GM19099 (cell line): ENCODE measurements around the gene BPGM.

Experiments used
- POLR2A ChIP-seq: IDR thresholded peaks from 3 replicates; pipeline ENCODE4 v1.6.1; 2011; ENCODE audit warnings: low read depth; ENCODE audit not compliant: insufficient read length; ENCODE audit errors: extremely low read depth

The BPGM gene

DNA sequence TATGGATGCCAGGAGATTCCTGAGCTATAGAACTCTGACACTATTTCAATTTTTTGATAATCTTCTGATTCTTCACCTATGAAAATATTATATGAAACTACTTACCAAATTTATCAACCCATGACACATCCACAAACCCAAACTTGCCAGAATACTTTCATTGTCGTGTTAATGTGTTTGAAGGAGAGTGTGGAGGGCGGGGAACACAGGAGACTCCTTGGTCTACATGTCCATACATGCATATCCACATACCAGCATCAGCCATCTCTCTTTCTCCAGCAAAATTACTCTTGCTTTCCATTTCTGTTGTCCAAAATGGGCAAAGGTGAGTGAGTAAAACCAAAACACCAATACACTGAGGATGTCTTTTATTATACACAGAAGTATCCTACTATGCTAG is 23.5 kb upstream of the BPGM start:
- TF ChIP-seq POLR2A: no peak

DNA sequence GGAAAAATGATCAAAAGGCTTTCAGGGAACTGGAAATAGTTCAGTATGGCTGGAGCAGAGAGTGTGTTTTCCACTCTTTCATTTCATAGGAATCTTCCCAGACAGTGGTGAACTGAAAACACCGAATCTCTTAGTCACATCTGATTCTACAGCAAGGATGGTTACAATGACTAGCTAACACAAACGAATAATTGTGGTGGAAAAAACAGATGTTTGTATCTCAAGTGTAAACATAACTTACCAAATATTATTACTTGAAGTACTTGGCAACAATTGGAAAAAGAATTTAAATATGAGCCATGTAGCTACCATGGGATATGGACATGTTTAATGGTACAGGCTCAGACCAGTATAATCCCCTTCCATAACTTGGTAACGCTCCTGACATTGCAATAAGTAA is 21.1 kb upstream of the BPGM start:
- no peak for TF ChIP-seq POLR2A

DNA sequence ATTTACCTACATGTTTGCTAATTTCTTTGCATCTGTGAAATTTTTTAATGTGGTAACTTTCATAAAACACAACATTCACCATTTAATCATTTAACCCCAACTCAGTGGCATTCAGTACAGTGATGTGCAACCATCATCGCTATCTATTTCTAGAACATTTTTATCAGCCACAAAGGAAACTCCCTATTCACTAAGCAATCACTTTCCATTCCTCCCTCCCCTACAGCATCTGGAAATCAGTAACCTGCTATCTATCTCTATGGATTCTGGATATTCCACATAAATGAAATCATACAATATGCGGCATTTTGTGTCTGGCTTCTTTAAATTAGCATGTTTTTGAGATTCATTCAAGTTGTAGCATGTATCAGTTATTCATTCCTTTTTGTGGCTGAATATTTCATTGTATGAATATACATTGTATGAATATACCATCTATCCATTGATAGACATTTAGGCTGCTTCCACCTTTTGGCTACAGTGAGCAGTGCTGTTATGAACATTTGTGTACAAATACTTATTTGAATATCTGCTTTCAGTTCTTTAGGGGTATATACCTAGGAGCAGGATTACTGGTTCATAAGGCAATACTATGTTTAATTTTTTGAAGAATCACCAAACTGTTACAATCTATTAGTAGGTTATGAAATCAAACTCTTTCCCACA is 19.4 kb upstream of the BPGM start:
- TF ChIP-seq POLR2A: no peak

- TF ChIP-seq POLR2A: no peak
Observed at GRCh38 chr7:134627775-134628153, 18.9 kb upstream of the BPGM start.

DNA sequence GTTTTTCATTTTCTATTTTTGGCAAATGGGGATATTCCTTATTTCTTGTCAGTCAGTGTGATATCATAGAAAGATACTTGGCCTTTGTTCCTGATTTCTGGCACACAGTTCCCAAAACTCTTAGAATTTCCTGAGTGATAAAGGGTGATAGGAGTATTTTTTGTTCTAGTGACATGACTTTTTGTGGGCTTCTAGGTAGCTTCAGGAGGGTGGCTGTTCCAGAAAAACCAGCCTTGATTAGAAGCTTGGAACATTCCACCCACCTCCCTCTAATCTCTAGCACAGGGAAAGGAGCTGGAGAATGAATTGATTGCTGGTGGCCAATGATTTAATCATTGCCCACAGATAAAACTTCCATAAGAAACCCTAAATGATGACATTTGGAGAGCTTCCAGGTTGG is 17.2 kb upstream of the BPGM start:
- TF ChIP-seq POLR2A: no peak

- TF ChIP-seq POLR2A: no peak
Observed at GRCh38 chr7:134630237-134630636, 16.4 kb upstream of the BPGM start.

- TF ChIP-seq POLR2A: no peak
Observed at GRCh38 chr7:134630893-134631292, 15.8 kb upstream of the BPGM start.

DNA sequence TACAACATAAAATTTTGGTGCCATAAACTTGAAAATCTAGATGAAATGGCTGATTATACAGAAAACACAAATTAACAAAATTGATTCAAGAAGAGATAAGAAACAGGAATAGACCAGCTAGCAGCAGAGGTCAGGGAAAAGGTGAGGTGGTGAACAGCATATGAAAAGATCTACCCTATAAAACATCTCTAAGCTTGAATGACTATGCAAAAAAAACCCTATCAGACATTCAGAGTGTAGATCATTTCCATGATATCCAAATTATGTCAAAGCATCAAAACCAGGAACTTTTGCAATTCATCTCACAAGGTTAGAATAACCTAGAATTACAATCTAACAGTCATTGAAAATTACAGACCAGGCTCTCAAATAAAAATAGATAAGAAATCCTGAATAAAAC is 14.6 kb upstream of the BPGM start:
- TF ChIP-seq POLR2A: no peak

DNA sequence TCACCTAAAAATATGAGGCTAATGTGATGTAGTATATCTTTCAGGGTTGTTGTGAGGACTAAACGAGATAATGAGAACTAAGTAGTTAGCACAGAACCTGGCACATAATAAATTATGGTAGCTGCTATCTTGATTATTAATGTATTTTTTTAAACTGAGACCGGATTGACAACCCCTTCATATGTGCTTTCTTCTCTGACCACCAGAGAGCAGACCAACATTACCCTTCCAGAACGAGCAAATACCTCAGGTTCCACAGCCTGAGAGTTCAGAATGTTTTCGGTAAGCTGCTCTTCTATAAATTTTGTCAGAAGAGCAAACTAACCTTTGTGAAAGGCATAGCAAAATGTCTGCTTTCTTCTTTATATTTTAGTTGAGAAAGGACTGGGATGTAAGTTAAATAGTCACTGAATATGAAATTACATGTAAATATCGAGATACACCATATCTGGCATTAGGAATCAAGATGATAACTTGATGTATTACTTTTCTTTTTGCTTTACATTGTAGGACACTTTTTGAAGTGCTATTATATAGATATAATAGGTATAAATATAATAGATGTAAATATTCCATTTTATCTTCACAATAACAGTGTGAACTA is 13.6 kb upstream of the BPGM start:
- TF ChIP-seq POLR2A: no peak

DNA sequence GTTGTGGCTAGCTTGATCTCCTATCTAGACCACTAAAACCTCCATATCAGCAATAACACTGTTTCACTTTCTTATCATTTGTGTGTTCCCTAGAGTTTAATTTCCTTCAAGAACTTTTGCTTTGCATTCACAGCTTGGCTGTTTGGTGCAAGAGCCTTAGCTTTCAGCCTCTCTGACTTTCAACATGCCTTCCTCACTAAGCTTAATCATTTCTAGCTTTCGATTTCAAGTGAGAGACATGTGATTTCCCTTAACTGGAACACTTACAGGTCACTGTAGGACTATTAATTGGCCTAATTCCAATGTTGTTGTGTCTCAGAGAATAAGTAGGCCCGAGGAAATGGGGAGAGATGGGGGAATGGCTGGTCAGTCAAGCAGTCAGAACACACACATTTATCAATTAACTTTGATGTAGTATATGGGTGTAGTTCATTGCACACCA is 10.6 kb upstream of the BPGM start:
- no peak for TF ChIP-seq POLR2A

DNA sequence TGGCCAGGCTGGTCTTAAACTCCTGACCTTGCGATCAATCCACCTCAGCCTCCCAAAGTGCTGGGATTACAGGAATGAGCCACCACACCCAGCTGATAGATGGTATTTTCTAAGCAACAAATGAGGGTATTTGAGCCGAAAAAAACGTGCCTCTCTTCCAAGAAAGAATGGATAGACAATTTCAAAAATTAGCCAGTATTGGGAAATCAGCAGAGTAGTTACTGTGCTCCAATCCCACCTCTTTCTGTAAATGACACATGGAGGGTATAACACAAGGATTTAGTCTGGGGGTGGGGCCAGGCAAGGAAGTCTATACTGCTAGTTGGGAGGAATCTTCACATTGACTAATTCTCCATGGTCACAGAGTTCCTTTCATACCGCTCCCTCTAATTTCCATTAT is 9.2 kb upstream of the BPGM start:
- no peak for TF ChIP-seq POLR2A

DNA sequence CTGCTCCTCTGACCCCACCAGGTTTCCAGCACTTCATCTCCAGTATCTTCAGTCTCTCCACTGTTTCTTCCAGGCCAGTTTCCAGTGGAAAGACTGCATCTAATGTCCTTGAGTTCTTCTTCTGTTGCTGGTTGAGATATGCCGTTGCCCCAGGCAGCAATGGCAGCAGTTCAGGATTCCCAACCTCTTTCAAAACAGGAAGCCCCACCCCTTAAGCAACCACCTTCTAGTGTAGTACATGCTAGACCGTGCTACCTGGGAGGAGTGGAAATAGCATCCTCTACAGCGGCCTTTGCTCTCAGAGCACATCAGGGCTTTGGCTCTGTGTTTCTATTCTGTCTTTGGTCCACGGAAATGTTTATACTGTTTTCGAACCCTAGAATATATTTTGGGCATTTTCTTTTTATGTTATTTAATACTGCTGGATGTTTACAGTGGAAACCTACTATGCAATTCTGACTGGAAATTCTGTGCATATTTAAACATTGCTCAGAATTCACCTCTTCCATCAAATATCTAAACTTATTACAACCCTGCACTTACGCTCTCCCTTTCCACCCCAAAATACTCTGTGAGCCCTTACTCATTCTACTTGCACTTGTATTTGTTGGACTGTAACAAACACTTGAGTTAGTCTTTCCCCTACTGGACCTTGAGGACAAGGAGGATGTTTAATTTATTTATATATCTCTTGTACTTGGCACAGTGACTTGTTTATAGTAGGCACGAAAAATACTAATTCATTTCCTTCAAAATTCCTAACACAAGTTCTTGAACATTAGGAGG is 8.5 kb upstream of the BPGM start:
- TF ChIP-seq POLR2A: no peak

DNA sequence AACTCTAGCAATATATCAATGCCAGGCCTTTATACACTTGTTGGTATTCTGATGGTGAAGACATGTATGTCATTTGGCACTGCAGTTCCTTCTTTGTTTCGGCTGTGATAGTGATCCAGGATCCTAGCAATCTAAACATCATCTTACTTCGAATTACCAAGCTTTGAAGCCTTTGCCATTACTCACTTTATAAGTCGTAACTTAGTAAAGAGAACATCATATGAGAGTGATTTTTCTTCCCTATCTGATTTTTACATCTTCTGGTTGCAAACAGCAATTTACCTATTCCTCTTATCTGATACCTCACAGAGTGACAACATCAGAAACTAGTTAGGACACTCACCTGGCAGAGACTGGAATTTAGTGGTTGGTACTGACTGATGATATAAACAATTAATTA is 7.6 kb upstream of the BPGM start:
- no peak for TF ChIP-seq POLR2A

- TF ChIP-seq POLR2A: no peak
Observed at GRCh38 chr7:134639683-134640279, 6.9 kb upstream of the BPGM start.

DNA sequence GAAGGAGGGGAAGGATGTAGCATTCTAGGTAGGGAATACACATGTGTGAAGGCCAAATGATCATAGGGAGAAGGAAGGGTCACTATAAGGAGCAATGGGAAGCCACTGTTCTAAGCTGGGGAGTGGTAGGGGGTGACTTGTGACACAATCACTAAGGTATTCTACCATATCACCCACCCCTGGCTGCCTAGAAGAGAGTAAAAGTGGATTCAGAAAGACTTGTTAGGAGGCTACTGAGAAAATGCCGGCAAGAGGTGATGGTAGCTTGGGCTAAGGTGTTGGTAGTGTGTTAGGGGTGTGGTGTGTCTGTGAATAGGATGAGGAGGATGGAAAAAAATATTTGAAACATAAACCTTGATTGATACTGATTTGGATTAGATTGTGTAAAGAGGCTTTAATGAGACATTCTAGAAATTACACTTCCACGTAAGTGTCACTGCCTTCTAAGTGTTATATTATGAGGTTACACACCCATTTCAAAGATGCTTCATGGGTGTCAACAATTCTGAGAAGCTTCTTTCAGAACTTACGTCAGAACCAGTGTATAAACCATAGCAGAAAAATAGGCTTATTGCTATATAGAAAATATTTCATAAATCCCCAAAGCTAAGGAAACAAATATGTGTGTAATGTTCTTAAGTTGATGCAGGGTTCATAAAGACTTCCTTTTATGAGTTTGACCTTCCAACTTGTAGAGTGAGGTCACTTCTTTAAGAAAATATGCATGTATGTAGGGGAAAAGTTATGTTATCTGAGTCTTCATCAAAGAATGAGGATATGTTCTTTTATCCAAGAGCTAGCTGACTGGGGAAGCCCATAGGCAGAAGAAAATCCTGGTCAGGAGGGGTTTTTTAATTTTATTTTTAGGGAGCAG is 5.6 kb upstream of the BPGM start:
- TF ChIP-seq POLR2A: no peak

DNA sequence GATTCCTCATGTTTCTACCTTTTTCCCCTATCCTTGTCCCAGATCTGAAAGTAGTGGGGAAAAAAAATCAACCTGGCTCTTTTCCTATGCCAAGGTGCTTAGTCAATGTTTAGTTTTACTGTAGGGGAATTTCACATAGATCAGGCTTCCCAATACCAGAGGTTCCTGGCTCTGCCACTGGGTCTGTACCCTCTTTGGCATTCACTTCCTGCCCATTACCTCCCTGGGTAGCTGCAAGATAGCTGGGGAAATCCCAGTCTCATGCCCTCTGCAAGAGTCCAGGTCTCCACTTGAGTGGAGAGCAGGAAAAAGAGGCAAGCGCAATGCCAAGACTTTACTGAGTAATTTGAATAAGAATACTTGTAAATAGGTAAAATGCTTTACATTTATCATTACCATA is 3.5 kb upstream of the BPGM start:
- TF ChIP-seq POLR2A: no peak

- no peak for TF ChIP-seq POLR2A
Observed at GRCh38 chr7:134645478-134645877, 1.2 kb upstream of the BPGM start.
